Urothelium cell line (cell line): ENCODE data around the gene NUP93.
"Not testable (repeated sequence)": the region's sequence is repeated elsewhere in the genome, so short reads cannot be mapped to it uniquely, and the experiment has no call there.

Experiments
- DNase-seq: peaks from one replicate; pipeline ENCODE4 v3.0.0; 2011; ENCODE audit warnings: low spot score, mixed read lengths
- FAIRE-seq: peaks from 2 replicates; lab custom pipeline; 2011; peaks lifted over from hg19 to GRCh38; lab: Jason Lieb, UNC

NUP93 gene

DNA sequence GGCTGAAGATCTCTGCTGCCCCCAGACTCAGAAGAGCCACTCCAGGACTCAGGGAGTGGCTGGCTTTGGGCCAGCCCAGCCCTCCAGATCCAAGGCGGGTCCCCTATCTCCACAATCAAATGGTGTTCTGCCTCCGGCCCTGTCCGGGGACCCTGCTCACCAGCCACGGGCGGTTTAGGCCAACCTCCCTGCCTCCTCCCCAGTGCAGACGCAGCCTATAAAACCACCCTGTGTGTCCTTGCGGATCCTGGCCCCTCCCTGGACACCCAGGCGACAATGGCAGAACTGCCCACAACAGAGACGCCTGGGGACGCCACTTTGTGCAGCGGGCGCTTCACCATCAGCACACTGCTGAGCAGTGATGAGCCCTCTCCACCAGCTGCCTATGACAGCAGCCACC lies 135.0 kb downstream of the NUP93 start, which contains the start of gene SLC12A3:
Gene SLC12A3, plus strand, starts transcription at position 248 of the 400 bp plus-strand sequence. Its CDS starts 29 bp downstream, at position 277.
- DNase-seq, result no peak
- no peak for FAIRE-seq

DNA sequence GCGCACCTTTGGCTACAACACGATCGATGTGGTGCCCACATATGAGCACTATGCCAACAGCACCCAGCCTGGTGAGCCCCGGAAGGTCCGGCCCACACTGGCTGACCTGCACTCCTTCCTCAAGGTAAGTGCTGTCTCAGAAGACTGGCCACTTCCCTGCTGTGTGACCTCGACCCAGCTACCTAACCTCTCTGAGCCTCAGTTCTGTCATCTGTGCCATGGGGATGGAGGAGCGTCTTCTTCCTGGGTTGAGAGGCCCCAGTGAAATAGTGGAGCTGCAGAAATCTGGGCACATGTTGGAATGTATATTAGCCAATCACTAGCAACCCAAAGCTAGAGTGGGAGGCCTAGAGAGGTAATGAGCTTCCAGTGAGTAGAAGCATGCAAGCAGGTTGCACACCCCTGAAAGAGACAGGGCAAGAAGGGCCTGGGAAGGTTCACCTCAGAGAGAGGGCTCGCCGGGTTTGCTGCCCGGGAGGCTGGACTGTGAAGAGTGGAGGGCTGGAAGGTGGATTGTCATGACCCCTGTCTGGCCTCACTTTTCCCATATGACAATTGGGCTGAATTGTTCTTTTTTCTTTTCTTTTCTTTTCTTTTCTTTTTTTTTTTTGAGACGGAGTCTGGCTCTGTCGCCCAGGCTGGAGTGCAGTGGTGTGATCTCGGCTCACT lies 135.6 kb downstream of the NUP93 start:
- no peak for FAIRE-seq

DNA sequence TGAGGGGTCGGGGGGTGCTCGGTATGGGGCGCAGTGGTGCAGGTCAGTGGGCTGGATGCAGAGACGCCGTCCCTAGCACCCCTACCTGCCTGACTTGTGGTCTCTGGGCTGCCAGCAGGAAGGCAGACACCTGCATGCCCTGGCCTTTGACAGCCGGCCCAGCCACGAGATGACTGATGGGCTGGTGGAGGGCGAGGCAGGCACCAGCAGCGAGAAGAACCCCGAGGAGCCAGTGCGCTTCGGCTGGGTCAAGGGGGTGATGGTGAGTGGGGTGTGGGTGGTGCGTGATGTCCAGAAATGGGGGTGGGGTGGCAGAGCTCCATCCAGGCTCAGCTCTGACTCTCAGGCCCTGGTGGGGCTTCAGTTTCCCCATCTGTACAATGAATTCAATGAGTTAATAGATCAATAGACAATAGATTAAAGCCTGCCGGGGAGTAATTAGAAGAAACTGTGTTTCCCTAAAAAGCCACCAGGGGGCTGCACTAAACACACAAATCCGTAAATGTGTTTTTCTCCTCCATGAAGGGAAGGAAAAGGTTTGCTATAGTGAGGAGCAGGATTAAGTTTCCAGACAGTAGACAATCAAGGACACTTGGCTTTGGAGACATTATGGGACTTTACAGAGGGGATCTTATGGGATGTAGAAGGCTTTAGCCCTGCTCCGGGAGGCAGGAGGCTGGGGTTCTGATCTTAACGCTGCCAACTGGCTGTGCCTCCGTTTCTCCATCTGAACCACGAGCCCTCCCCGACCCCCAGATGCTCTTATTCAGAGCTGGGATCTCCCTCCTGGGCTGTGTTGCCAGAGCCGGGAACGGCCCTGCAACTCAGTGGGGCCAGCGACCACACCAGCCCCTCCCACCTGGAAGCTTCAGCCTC lies 137.3 kb downstream of the NUP93 start:
- FAIRE-seq, result no peak
- peak; percentile 59 for DNase-seq

More for the DNA sequence above, 135.6 kb downstream of the NUP93 start:
- DNase-seq, result no peak

DNA sequence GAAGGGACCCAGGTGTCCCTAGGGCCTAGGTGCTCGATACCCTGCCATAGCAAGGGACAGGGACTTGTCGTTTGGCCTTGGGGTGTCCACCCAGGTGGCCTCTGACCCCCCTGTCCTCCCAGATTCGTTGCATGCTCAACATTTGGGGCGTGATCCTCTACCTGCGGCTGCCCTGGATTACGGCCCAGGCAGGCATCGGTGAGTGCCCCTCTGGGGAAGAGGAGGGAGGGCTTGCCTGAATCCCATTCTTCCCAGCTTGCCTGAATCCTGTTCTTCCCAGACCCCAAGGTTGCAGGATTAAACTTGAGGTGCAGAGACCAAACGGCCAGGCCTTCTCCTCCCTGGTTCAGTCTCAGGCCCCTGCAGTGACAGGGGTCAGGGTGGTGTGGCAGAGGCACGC lies 138.2 kb downstream of the NUP93 start:
- FAIRE-seq (no peak), DNase-seq (no peak)

DNA sequence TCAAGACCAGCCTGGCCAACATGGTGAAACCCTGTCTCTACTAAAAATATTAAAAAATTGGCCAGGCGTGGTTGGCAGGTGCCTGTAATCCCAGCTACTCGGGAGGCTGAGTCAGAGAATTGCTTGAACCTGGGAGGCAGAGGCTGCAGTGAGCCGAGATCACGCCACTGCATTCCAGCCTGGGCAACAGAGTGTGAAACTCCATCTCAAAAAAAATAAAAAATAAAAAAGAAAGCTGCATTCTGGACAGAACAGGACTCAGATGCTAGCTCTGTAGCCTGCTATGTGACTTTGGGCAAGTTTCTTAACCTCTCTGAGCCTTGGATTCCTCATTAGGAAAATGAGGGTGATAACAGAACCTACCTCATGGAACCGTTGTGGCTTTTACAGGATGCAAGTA lies 138.8 kb downstream of the NUP93 start:
- FAIRE-seq, result not testable (repeated sequence)

DNA sequence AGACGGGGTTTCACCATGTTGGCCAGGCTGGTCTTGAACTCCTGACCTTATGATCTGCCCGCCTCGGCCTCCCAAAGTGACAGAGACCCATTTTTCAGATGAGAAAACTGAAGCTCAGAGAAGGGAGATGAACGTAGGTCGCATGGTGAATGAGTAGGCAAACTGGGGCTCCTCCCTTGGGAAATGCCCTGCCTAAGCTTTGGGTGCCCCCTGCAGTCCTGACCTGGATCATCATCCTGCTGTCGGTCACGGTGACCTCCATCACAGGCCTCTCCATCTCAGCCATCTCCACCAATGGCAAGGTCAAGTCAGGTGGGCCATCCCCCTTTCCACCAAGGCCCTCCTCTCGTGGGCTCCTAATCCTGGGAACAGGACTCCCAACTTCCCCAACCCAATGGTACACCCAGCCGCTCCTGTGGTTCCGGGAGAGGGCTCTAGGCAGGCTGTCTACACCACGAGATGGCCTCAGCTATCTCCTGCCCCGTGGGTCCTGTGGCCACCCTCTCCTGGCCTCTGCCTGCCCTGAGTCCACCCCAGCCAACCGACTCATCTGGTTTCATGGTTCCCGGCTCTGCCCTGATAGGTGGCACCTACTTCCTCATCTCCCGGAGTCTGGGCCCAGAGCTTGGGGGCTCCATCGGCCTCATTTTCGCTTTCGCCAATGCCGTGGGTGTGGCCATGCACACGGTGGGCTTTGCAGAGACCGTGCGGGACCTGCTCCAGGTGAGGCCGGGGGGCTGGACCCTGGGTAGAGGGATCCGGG lies 139.8 kb downstream of the NUP93 start:
- FAIRE-seq, result no peak
- DNase-seq, result peak; percentile 38

More for the DNA sequence above, 138.8 kb downstream of the NUP93 start:
- not testable (repeated sequence) for DNase-seq

DNA sequence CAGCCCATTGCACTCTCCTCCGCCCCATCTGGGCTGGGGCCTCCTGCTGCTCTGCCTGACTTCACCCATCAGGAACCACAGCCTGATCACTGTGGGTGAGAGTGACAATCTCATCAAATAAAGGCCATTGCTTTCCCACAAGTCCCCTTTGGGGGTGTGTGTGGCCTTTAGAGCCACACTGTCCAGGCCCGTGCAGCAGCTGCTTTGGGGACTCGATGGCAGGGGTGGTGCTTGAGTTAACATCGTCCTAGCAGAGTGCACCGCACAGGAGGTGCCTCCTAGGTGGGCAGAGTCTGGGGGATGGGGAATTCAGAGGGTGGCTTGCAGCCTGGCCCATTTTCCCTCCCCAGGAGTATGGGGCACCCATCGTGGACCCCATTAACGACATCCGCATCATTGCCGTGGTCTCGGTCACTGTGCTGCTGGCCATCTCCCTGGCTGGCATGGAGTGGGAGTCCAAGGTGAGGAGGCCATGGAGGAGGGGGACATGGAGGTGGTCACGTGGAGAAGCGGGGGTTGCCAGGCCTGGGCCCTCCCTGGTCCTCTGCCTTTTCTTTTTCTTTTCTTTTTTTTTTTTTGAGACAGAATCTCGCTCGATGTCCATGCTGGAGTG lies 140.5 kb downstream of the NUP93 start:
- DNase-seq, result no peak
- no peak for FAIRE-seq

DNA sequence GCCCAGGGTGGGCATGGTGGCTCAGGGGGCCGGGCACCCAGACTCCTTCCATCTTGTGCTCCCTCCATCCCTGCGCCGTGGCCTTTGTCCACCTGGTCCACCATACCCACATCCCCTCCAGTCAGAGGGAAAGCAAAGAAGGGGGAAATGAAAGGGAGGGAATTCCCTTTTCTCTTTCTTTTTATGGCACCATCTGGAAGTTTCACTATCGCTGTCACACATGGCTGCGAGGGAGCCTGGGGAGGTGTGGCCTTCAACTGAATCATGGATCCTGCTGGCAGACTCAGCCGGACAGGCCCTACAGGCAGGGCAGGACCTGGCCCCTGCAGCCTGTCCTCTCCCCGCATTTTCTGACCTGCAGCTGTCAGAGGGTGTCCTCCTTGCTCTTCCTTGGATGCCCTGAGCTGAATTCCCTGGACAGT lies 141.3 kb downstream of the NUP93 start:
- DNase-seq, result no peak
- FAIRE-seq, result no peak

DNA sequence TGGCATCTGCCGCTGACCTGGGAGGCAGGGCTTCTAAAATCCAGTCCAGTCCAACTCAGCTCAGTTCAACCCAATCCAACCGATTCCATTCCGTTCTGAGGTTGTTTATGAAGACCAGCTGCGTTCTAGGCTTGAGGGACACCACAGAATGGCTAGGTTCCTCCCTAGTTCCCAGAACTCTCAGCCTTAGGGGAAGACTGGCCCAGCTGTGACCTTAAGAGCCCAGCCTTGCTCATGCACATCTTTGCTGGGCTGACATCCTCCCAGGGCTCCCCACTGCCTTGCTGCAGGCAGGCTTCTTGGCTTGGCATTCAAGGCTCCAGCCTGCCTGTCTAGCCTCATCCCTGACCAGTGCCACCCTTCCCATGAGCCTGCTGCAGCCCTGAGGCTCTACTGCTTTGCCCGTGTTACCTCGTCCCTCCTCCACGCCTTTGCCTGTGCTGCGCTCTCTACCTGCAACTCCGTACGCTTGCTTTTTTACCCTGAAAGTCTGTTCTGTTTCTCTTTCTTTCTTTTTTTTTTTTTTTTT lies 143.0 kb downstream of the NUP93 start:
- FAIRE-seq (no peak), DNase-seq (no peak)

DNA sequence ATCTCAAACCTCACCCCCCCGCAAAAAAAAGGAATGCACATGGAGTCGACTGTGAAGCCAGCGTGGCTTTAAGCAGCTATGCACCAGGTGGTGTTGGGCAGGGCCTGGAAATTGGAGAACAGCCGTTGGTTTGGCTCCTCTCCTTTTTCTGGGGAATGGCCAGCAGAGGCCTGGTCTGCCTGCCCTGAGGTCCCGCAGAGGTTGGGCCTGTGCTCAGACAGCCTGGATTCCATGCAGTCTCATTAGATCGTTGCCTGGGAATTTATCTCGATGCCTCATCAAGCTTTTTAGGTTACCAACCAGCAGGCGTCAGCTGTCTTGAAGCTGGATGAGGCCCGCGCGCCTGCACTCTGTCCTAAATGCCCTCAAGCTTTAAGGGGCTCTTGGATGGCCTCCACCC lies 144.9 kb downstream of the NUP93 start:
- FAIRE-seq, result no peak
- DNase-seq, result no peak

DNA sequence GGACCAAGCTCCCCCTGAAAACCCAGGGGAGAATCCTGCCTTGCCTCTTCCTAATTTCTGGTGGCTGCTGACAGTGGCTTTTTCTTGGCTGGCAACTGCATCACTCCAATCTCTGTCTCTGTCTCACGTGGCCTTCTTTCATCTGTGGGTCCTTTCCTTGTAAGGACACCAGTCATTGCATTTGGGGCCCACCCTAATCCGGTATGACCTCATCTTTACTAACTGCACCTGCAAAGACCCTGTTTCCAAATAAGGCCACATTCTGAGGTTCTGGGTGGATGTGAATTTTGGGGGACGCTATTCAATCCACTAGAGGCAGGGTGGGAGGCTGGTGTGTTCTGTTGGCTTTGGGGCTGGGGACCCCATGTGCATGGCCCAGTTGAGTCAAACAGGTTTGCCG lies 146.1 kb downstream of the NUP93 start:
- no peak for DNase-seq

DNA sequence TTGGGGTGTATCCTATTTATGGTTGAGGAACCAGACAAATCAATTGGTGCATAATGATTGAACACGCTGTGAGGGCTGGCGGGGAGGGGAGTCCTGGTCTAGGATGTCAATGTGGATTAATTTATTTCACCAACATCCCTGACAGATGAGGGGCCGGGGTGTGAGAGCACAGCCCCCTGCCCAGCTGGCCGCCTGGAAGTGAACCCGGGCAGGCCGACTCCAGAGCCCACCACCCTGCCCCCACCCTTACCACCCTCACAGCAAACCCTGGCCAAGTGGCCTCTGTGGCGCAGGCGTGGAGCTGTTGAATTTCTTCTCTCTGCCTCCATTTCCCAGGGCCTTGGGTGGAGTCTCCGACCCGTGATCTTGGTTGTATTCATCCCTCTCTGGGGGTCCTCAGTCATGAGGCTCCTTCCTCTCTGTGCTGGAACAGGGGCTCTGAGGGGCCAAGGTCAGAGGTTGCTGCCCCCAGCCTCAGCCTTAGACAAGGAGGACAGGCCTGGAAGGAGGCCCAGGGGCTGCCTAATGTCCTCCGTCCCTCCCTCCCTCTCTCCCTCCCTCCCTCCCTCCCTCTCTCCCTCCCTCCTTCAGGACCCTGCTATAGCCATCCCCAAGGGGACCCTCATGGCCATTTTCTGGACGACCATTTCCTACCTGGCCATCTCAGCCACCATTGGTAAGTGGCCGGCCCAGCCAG lies 147.7 kb downstream of the NUP93 start:
- DNase-seq, result no peak

More for the DNA sequence above, 146.1 kb downstream of the NUP93 start:
- FAIRE-seq, result no peak

DNA sequence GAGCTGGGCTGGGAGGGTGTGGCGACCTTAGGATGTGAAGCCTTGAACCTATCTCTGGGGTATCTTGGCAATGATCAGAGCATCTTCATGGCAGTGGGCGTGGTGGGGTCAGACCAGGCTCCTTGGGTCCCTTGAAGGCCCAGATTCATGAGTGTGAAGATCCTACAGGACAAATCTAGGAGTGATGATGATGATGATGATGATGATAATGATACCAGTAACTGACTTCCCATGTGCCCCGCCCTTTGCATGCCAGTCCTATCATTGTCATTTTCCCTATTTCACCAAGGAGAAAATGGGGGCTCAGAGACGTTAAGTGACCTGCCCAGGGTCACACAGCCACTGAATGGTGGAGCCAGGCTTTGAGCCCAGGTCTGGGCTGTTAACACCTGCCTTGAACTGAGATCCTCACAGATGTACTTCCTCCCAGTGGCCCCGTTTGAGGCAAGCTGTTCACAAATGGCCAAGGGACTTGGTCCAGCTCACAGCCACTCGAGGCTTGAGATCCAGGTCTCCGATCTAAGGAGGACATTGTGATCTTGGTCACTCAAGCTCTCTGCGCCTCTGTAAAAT lies 148.4 kb downstream of the NUP93 start:
- FAIRE-seq (no peak), DNase-seq (no peak)

More for the DNA sequence above, 147.7 kb downstream of the NUP93 start:
- no peak for FAIRE-seq

DNA sequence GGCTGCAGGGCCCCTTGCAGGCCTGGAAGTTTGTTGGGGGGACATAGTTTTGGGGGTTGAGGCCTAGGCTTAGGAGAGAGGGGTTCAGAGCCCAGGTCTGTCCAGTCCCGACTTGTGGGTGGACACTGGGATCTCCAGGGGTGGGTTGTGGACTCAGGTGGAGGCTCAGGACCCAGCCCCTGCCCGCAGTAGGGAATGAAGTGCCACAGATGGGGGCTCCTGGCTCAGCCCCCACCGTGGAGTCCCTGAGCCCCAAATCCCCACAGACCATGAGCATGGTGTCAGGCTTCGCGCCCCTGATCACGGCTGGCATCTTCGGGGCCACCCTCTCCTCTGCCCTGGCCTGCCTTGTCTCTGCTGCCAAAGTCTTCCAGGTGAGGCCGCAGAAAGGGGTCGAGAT lies 149.3 kb downstream of the NUP93 start:
- no peak for DNase-seq
- FAIRE-seq, result no peak

DNA sequence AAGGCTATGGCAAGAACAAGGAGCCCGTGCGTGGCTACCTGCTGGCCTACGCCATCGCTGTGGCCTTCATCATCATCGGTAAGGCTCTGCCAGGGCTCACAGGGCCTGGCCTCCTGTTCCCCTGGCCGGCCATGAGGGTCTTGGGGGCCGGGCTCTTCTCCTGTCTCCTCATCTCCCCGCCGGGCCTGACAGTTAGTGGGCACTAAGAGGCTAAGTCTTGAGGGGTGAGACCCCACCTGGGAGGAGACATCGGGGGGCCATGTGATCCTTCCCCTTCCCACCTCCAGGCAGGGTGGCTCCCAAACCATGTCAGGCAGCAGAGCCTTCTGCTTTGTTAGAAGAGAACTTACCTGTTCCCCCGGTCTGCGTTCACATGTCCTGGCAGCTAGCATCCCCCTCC lies 150.2 kb downstream of the NUP93 start:
- no peak for FAIRE-seq
- DNase-seq, result no peak

DNA sequence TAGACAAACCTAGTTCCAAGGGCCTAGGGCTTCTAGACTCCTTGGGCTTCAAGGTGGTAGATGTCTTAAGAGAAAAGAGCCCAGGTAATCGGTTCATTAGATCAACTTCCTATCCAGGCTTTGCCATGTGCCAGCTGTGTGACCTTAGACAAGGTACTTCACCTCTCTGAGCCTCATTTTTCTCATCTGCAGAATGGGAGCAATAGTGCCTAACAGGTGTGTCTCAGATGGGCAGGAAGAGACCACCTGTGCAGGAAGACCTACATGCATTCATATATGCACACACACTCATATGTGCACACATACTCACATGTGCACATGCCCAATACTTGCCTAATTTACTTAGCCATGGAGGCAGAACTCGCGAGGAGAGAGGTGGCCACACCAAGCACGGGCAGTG lies 150.8 kb downstream of the NUP93 start:
- no peak for FAIRE-seq
- DNase-seq, result no peak

DNA sequence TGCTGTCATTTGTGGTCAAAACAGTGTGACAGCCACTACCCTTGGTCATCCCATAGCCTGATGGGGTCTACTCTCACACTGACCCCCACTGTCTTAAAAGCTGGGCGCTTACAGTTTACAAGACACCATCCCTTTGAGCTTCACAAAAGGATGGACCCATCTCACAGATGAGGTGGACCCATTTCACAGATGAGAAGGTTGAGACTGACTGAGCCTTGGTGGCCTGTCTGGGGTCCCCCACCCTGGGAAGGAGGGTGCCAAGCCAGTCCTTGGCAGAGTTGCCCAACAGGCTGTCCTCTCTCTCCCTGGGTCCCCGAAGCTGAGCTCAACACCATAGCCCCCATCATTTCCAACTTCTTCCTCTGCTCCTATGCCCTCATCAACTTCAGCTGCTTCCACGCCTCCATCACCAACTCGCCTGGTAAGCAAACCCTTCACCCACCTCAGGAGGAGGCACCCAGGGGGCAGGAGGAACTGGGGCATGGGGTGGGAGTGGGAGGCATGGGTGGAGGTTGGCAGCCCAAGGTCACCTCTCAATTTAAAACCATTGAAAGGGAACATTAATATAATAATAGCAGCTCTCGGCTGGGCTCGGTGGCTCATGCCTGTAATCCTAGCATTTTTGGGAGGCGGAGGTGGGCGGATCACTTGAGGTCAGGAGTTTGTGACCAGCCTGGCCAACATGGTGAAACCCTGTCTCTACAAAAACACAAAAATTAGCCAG lies 152.3 kb downstream of the NUP93 start:
- FAIRE-seq (no peak), DNase-seq (no peak)

DNA sequence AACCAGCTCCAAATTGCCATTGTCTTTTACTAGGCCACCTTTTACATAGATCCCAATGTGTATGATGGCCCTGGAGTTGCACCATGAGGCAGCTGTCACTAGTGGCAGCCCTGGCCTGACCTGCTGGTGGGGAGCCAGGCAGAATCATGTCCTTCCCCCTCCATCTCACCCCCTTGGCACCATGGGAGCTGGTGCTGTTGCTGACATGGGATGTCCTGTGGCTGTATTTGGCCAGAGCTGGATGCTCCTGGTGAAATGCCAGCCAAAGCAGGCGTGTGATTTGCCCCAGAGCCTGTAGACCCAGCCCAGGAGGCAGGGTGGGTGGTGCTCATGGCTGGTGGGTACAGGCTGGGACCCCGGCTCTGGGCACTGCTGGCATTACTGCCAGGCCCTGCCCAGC lies 153.7 kb downstream of the NUP93 start:
- FAIRE-seq (no peak), DNase-seq (no peak)

DNA sequence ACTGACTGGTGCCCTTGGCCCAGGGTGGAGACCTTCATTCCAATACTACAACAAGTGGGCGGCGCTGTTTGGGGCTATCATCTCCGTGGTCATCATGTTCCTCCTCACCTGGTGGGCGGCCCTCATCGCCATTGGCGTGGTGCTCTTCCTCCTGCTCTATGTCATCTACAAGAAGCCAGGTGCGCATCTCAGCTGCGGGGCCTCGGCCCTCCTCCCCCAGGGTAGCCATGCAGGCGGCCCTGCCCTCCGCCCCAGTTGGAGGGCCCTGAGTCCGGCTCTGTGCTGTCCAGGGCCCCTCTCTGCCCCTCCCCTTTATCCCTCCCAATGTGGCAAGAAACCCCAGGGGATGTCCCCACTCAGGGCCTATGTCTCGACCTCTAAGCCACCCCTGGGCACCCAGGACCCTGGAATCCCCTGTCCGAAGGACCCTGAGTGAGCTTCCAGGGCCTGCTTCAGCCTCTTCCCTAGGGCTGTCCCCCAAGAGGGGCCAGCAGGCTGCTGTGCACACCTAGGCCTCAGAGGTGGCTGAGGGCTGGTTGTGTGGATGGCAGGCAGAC lies 154.2 kb downstream of the NUP93 start:
- DNase-seq (no peak), FAIRE-seq (no peak)
